ENCODE data around the gene LHX5. TPM values are rescaled to one million over a fixed set of nuclear protein-coding genes. Genes with fewer than 3 reads are reported as not detected.

The LHX5 gene
- total RNA-seq, 4 donors from 2014 or later: not detected

- Histone ChIP-seq H3K36me3 (no peaks in the 10 kb centered on the region), H3K4me3 (no peak overlapping the region), H3K9me3 (no peaks in the 10 kb centered on the region), H3K27me3 (peaks cover 0 to 4% of the 10 kb centered on the region in 2 donors), H3K4me1 (no peaks in the 10 kb centered on the region), H3K27ac (no peak overlapping the region)
- no peak for DNase-seq
- TF ChIP-seq, protein P1, sequence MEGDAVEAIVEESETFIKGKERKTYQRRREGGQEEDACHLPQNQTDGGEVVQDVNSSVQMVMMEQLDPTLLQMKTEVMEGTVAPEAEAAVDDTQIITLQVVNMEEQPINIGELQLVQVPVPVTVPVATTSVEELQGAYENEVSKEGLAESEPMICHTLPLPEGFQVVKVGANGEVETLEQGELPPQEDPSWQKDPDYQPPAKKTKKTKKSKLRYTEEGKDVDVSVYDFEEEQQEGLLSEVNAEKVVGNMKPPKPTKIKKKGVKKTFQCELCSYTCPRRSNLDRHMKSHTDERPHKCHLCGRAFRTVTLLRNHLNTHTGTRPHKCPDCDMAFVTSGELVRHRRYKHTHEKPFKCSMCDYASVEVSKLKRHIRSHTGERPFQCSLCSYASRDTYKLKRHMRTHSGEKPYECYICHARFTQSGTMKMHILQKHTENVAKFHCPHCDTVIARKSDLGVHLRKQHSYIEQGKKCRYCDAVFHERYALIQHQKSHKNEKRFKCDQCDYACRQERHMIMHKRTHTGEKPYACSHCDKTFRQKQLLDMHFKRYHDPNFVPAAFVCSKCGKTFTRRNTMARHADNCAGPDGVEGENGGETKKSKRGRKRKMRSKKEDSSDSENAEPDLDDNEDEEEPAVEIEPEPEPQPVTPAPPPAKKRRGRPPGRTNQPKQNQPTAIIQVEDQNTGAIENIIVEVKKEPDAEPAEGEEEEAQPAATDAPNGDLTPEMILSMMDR (IDR thresholded peaks at IDR 0.05): no peak
- TF ChIP-seq POLR2A (IDR thresholded peaks at IDR 0.05): no peak
Observed at GRCh38 chr12:113456761-113457160, 14.9 kb downstream of the LHX5 start.

- TF ChIP-seq, protein P1 (IDR thresholded peaks at IDR 0.05): no peak
- no peak for TF ChIP-seq POLR2A (IDR thresholded peaks at IDR 0.05)
- Histone ChIP-seq H3K27me3 (no peaks in the 10 kb centered on the region), H3K36me3 (no peaks in the 10 kb centered on the region)
Observed at GRCh38 chr12:113456199-113456598, 15.5 kb downstream of the LHX5 start.

GRCh38 chr12:113453330-113453729, 18.3 kb downstream of the LHX5 start:
- no peaks in the 10 kb centered on the region for H3K9me3 ChIP-seq
- H3K27me3 ChIP-seq: no peaks in the 10 kb centered on the region
- no peak overlapping the region for H3K4me3 ChIP-seq
- H3K4me1 ChIP-seq: no peaks in the 10 kb centered on the region
- DNase-seq: no peak
- no peaks in the 10 kb centered on the region for H3K36me3 ChIP-seq
- no peak overlapping the region for H3K27ac ChIP-seq
- TF ChIP-seq POLR2A (IDR thresholded peaks at IDR 0.05): no peak
- TF ChIP-seq, protein P1 (IDR thresholded peaks at IDR 0.05): no peak

More at GRCh38 chr12:113456199-113456598, 15.5 kb downstream of the LHX5 start:
- H3K9me3 ChIP-seq: no peaks in the 10 kb centered on the region
- H3K4me1 ChIP-seq: no peaks in the 10 kb centered on the region
- no peak overlapping the region for H3K27ac ChIP-seq
- H3K4me3 ChIP-seq: no peak overlapping the region
- DNase-seq: no peak

DNA sequence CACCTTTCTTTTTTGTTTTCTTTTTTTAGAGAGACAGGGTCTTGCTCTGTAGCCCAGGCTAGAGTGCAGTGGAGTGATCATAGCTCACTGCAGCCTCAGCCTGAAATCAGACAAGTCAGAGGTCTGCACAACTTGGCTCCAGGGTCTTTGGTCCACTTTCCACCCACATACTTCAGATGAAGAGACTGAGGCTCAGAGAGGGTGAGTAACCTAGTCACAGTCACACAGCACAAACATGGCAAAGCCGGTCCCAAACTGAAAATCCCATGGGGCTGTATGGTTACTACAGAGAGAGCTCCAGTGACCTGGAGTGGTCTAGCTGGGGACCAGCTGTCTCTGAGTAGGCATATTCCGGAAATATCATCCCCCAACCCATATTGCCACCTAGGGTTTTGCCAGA, 19.2 kb downstream of the LHX5 start:
- Histone ChIP-seq H3K4me1 (no peaks in the 10 kb centered on the region), H3K36me3 (no peaks in the 10 kb centered on the region), H3K27ac (no peak overlapping the region), H3K27me3 (no peaks in the 10 kb centered on the region), H3K9me3 (no peaks in the 10 kb centered on the region), H3K4me3 (no peak overlapping the region)
- TF ChIP-seq, protein P1 (IDR thresholded peaks at IDR 0.05): no peak
- TF ChIP-seq POLR2A (IDR thresholded peaks at IDR 0.05): no peak
- no peak for DNase-seq

- no peaks in the 10 kb centered on the region for H3K9me3 ChIP-seq
- no peak for TF ChIP-seq POLR2A (IDR thresholded peaks at IDR 0.05)
- TF ChIP-seq, protein P1 (IDR thresholded peaks at IDR 0.05): no peak
Observed at GRCh38 chr12:113449839-113450238, 21.8 kb downstream of the LHX5 start.

DNA sequence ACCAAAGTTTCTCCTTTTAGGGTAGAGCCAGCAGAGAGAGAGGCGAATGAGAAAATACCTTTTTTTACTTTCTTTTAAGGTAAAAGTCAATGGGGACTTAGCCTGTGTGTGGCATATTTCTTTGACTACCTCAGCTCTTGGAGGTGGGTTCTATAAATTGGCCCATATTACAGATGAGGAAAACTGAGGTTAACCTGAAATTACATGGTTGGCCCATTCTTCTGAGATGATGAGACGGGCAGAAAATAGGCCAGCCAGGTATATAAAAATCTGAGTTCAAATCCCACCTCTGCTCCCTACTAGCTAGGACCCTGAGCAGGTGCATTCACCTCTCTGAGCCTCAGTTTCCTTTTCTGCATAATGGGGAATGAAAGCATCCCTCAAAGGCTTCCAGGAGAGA, 22.4 kb downstream of the LHX5 start:
- Histone ChIP-seq H3K27me3 (no peaks in the 10 kb centered on the region), H3K9me3 (no peaks in the 10 kb centered on the region), H3K4me3 (no peak overlapping the region), H3K4me1 (no peaks in the 10 kb centered on the region), H3K36me3 (no peaks in the 10 kb centered on the region), H3K27ac (no peak overlapping the region)
- no peak for DNase-seq
- no peak for TF ChIP-seq POLR2A (IDR thresholded peaks at IDR 0.05)
- TF ChIP-seq, protein P1 (IDR thresholded peaks at IDR 0.05): no peak

More at GRCh38 chr12:113449839-113450238, 21.8 kb downstream of the LHX5 start:
- no peak overlapping the region for H3K27ac ChIP-seq
- H3K4me1 ChIP-seq: no peaks in the 10 kb centered on the region
- no peaks in the 10 kb centered on the region for H3K36me3 ChIP-seq
- H3K27me3 ChIP-seq: no peaks in the 10 kb centered on the region
- no peak overlapping the region for H3K4me3 ChIP-seq
- no peak for DNase-seq

Measured in Peyer's patch (tissue), 4 donors.